RWPE2 (cell line): Measurements from ENCODE around the gene VEGFA.

ENCODE experiments used
- ATAC-seq: fragments of 200-7000 bp; cut with Tn5 transposase; 3 replicates; pipeline ENCODE4 v1.9.1; 2021; ENCODE audit warnings: low read depth
- DNase-seq: peaks from one replicate; pipeline ENCODE4 v3.0.0-alpha.2; 2020; ENCODE audit warnings: low spot score
- H3K27ac ChIP-seq: fragments of 450-650 bp; 2 replicates; pipeline ENCODE4 v1.5.1; 2017; ENCODE audit warnings: mild to moderate bottlenecking; ENCODE audit not compliant: poor library complexity, severe bottlenecking
- H3K27me3 ChIP-seq: fragments of 250-450 bp; sonication (Bioruptor Pico); 2 replicates; pipeline ENCODE4 v1.5.1; 2021; ENCODE audit warnings: mild to moderate bottlenecking, moderate library complexity; ENCODE audit not compliant: insufficient read depth, poor library complexity, severe bottlenecking
- H3K36me3 ChIP-seq: fragments of 250-450 bp; sonication (Bioruptor Pico); 2 replicates; pipeline ENCODE4 v1.5.1; 2020; ENCODE audit warnings: low read depth, mild to moderate bottlenecking, moderate library complexity
- H3K4me1 ChIP-seq: fragments of 250-450 bp; sonication (Bioruptor Pico); 2 replicates; pipeline ENCODE4 v1.5.1; 2021; ENCODE audit warnings: mild to moderate bottlenecking, moderate library complexity; ENCODE audit not compliant: insufficient read depth, poor library complexity, severe bottlenecking
- H3K4me3 ChIP-seq: fragments of 250-450 bp; sonication (Bioruptor Pico); 2 replicates; pipeline ENCODE4 v1.5.1; 2021; ENCODE audit warnings: mild to moderate bottlenecking, moderate library complexity; ENCODE audit not compliant: severe bottlenecking
- H3K9me3 ChIP-seq: fragments of 250-450 bp; sonication (Bioruptor Pico); 2 replicates; pipeline ENCODE4 v1.5.1; 2021; ENCODE audit warnings: mild to moderate bottlenecking, moderate library complexity; ENCODE audit not compliant: severe bottlenecking
- CTCF ChIP-seq: fragments of 450-650 bp; IDR thresholded peaks from one replicate; pipeline ENCODE4 v1.5.1; 2017; ENCODE audit warnings: mild to moderate bottlenecking, moderate library complexity; ENCODE audit not compliant: poor library complexity, severe bottlenecking

Gene VEGFA

GRCh38 chr6:43823879-43824702 is 54.1 kb downstream of the VEGFA start:
- no peak for ATAC-seq

DNA sequence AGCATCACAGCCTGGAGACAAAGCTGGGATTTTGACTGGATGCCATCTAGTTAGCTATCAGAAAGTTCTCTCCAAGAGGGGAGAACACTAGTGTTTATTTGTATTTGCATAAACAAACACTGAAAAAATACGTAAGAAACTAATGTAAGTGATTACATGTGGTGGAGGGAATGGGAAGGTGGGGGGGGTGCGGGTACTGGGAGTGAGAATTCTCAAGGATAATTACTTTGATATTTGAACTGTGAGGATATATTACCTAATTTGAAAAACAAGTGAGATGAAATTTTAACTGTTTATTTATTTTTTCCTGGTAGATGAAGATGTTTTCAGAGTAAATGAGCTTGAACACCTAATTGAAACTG is 54.7 kb downstream of the VEGFA start:
- Histone ChIP-seq H3K27ac (no peak overlapping the region), H3K4me3 (no peak overlapping the region), H3K27me3 (no peaks in the 10 kb centered on the region), H3K36me3 (no peaks in the 10 kb centered on the region), H3K4me1 (no peaks in the 10 kb centered on the region), H3K9me3 (no peaks in the 10 kb centered on the region)
- ATAC-seq (no peak), DNase-seq (no peak)
- TF ChIP-seq CTCF = no peak

More at GRCh38 chr6:43823879-43824702, 54.1 kb downstream of the VEGFA start:
- no peak for TF ChIP-seq CTCF
- Histone ChIP-seq H3K27ac (no peak overlapping the region), H3K9me3 (no peaks in the 10 kb centered on the region), H3K27me3 (no peaks in the 10 kb centered on the region), H3K4me1 (no peaks in the 10 kb centered on the region), H3K4me3 (no peak overlapping the region), H3K36me3 (no peaks in the 10 kb centered on the region)
- DNase-seq = no peak

DNA sequence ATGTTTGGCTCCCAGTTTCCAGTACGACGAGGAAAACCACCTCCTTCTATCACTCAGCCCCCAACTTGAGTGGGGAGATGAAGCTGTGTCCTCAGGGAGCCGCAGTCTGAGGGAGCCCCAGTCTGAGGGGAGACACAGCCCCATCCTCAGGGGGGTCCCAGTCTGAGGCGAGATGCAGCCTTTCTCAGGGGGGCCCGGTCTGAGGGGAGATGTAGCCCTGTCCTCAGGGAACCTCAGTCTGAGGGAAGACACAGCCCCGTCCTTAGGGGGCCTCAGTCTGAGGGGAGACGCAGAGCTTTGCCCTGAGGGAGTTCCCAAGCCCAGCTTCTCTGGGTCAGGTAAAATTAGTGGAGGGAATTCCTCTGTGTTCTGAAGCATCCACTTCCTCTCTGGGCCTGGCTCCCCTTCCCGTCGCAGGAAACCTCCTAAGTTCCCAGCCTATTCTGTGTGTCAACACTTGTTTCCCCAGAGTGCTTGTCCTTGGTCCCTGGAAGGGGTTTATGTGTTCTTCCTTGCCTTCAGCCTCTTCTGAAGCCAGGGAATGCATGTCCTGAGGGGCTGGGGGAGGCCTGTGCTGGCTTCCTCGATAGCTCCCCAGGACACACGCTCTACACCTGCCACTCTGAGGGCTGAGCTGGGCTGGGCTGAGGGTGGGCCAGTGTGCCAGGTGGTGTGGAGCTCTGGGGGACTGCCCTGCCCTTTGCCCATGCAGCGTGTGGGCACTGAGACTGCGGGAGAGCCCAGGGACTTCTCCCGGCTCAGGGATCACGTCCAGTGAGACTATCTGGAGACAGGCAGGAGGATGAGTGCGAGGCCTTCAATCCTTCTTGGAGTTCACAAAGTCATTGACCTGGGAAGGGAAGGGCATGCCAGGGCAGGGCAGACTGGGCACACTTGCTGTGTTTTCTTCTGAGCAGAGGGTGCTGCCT is 55.4 kb downstream of the VEGFA start:
- H3K27me3 ChIP-seq = no peaks in the 10 kb centered on the region
- no peaks in the 10 kb centered on the region for H3K9me3 ChIP-seq
- DNase-seq (no peak), ATAC-seq (no peak)
- H3K27ac ChIP-seq = no peak overlapping the region
- H3K4me3 ChIP-seq = no peak overlapping the region
- no peaks in the 10 kb centered on the region for H3K36me3 ChIP-seq
- no peaks in the 10 kb centered on the region for H3K4me1 ChIP-seq
- no peak for TF ChIP-seq CTCF

DNA sequence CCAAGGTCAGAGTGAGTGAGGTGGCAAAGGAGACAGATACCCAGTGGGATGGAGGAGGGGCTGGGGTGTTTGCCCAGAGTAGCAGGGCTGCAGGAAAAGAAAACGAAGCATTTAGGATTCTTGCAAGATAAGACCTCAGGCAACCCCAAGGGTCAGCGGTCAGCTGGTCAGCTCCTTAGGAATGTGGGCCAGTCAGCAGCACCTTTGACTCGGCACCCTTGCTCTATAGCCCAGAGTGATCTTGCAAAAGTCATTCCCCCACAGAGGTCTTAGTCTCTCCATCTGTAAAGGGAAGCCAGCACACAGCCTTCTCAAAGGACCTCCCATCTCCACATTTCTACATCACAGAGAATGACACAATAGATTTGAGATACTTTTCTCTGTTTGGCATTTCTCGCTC is 56.7 kb downstream of the VEGFA start:
- no peak overlapping the region for H3K4me3 ChIP-seq
- no peaks in the 10 kb centered on the region for H3K36me3 ChIP-seq
- no peaks in the 10 kb centered on the region for H3K4me1 ChIP-seq
- no peaks in the 10 kb centered on the region for H3K27me3 ChIP-seq
- ATAC-seq = no peak
- H3K27ac ChIP-seq = no peak overlapping the region
- no peak for DNase-seq
- no peaks in the 10 kb centered on the region for H3K9me3 ChIP-seq
- TF ChIP-seq CTCF = no peak
